ENCODE results near the gene SHC3.

SHC3 gene

GRCh38 chr9:88994469-88995199 is 184.0 kb downstream of the SHC3 start:
- TF ChIP-seq, protein P1, sequence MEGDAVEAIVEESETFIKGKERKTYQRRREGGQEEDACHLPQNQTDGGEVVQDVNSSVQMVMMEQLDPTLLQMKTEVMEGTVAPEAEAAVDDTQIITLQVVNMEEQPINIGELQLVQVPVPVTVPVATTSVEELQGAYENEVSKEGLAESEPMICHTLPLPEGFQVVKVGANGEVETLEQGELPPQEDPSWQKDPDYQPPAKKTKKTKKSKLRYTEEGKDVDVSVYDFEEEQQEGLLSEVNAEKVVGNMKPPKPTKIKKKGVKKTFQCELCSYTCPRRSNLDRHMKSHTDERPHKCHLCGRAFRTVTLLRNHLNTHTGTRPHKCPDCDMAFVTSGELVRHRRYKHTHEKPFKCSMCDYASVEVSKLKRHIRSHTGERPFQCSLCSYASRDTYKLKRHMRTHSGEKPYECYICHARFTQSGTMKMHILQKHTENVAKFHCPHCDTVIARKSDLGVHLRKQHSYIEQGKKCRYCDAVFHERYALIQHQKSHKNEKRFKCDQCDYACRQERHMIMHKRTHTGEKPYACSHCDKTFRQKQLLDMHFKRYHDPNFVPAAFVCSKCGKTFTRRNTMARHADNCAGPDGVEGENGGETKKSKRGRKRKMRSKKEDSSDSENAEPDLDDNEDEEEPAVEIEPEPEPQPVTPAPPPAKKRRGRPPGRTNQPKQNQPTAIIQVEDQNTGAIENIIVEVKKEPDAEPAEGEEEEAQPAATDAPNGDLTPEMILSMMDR (IDR thresholded peaks at IDR 0.05; ENCODE audit: control insufficient read depth, extremely low read depth, insufficient read depth): no peak
- H3K4me3 ChIP-seq (ENCODE audit: low read depth, low read length): no peak overlapping the region
- DNase-seq (ENCODE audit: low read depth): no peak

DNA sequence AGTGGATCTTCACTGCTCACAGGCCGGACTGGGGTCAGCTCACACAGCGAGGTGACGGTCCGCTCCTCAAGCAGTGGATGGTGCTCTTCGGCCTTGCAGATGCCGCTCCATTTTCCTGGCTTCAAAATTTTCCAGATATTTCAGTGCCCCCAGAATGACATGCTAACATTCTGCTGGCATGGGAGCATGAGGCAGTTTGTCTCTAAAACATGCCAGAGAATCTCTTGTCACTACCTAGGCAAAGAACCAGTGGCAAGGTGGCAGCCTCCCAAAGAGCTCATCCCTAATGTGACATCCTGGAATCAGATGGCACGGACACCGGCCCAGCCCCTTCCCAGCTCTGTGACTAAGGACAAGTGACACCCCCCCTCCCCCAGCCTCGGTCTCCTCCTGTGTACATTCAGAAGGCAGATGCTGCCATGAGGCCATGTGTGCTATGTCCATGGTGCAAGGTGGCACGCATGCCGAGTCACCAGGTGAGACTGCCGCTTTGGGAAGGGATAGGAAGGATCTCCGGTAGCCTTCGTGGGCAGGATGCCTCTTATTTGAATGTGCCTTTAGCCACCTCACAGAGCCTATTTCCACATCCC is 184.7 kb downstream of the SHC3 start:
- TF ChIP-seq, protein P1 (IDR thresholded peaks at IDR 0.05; ENCODE audit: control insufficient read depth, extremely low read depth, insufficient read depth): no peak
- no peak overlapping the region for H3K4me3 ChIP-seq (ENCODE audit: low read depth, low read length)
- no peak for DNase-seq (ENCODE audit: low read depth)

- TF ChIP-seq, protein P1 (IDR thresholded peaks at IDR 0.05; ENCODE audit: control insufficient read depth, extremely low read depth, insufficient read depth): no peak
- no peak overlapping the region for H3K4me3 ChIP-seq (ENCODE audit: low read depth, low read length)
- no peak for DNase-seq (ENCODE audit: low read depth)
These were observed 185.3 kb downstream of the SHC3 start for GRCh38 chr9:88993327-88993726.

GRCh38 chr9:88992556-88992955 is 186.1 kb downstream of the SHC3 start:
- no peak for DNase-seq (ENCODE audit: low read depth)
- TF ChIP-seq, protein P1 (IDR thresholded peaks at IDR 0.05; ENCODE audit: control insufficient read depth, extremely low read depth, insufficient read depth): no peak
- H3K4me3 ChIP-seq (ENCODE audit: low read depth, low read length): peak overlapping the region; percentile 58; the same call in 1 of the 2 replicates

- DNase-seq (ENCODE audit: low read depth): no peak
- H3K4me3 ChIP-seq (ENCODE audit: low read depth, low read length): peak within 1 kb of the TSS; percentile 58
- TF ChIP-seq, protein P1 (IDR thresholded peaks at IDR 0.05; ENCODE audit: control insufficient read depth, extremely low read depth, insufficient read depth): 0 out of 2 replicates have a peak, but pooled peaks have one; percentile 29
These were observed 187.3 kb downstream of the SHC3 start, which contains the start of gene S1PR3 for GRCh38 chr9:88991066-88992034. Gene S1PR3 (plus strand): TSS chr9:88991468. CDS start chr9:89001201, 9,733 bp downstream.

DNA sequence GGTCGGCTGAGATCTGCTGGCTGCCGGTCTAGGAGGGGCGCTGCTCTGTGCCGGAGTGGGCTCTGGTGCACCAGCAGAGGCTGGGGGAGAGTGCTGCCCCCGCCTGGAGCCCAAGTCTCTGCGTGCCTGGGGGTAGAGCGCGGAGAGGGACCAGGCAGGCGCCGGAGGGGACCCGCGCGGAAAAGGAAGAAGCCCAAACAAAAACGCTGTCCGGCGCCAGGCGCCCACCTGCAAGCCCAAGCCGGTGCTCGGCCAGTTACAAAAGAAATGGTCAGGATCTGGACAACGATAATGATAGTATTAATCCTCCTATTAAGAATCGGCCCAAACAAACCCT is 187.9 kb downstream of the SHC3 start:
- H3K4me3 ChIP-seq (ENCODE audit: low read depth, low read length): no peak overlapping the region
- DNase-seq (ENCODE audit: low read depth): no peak
- TF ChIP-seq, protein P1 (IDR thresholded peaks at IDR 0.05; ENCODE audit: control insufficient read depth, extremely low read depth, insufficient read depth): 0 out of 2 replicates have a peak, but pooled peaks have one; percentile 1

Measured in LNCaP clone FGC (cell line).